ENCODE results near the gene EIF1AD. TPM values are rescaled to one million over a fixed set of nuclear protein-coding genes. Genes with fewer than 3 reads are reported as not detected.

EIF1AD gene
- total RNA-seq, 1 experiment from 2014 or later: 55.2 TPM

GRCh38 chr11:65965986-65966762 lies 35.8 kb downstream of the EIF1AD start:
- peaks cover 19% of the 10 kb centered on the region; the same call in 1 of the 2 replicates for H3K36me3 ChIP-seq (ENCODE audit: low read depth)
- TSS peak; percentile 9 for BruUV-seq (replicated peaks)
- POLR2A ChIA-PET (ENCODE audit: unreplicated experiment): no interaction called here

DNA sequence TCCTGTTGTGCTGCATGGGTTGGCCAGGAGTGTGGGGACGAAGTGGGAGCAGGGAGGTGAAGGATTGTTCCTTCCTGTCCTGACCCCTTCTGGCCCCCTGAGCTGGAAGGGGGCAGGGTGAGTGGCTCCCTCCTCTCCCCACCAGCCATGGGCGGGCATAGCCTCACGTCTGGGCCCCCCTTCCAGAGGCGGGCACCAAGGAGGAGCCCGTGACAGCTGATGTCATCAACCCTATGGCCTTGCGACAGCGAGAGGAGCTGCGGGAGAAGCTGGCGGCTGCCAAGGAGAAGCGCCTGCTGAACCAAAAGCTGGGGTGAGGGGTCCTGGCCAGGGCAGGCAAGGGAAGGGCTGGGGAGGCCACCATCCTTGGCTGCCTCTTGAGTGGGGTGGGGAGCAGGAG lies 37.1 kb downstream of the EIF1AD start:
- H3F3A ChIP-seq (ENCODE audit: insufficient read depth, low read depth): peaks cover 4% of the 10 kb centered on the region; the same call in 1 of the 2 replicates
- ChIA-PET CTCF (interaction anchor here (0.6 kb wide), 1 partner anchor 242 kb away, joined by 3 read pairs; no protein-coding TSS in a partner anchor), POLR2A (ENCODE audit: unreplicated experiment) (no interaction called here)
- H3K4me1 ChIP-seq (replicated peaks; ENCODE audit: insufficient read depth): peaks cover 13% of the 10 kb centered on the region
- BruUV-seq (replicated peaks): no TSS peak
- no peak overlapping the region for H3K4me2 ChIP-seq
- no peaks in the 10 kb centered on the region for H3K9me3 ChIP-seq (ENCODE audit: insufficient read depth, low read depth)
- intact Hi-C loops (cut with micrococcal nuclease; ENCODE audit: unreplicated experiment): no loop called here
- no peaks in the 10 kb centered on the region for H3K9me2 ChIP-seq (ENCODE audit: insufficient read depth)
- H3K27me3 ChIP-seq (ENCODE audit: insufficient read depth, low read depth): no peaks in the 10 kb centered on the region
- peaks cover 35% of the 10 kb centered on the region for H3K79me2 ChIP-seq (ENCODE audit: low read depth)
- peaks cover 17% of the 10 kb centered on the region for H4K20me1 ChIP-seq (ENCODE audit: insufficient read depth)
- no peak overlapping the region for H3K4me3 ChIP-seq
- peaks cover 19% of the 10 kb centered on the region; the same call in 1 of the 2 replicates for H3K36me3 ChIP-seq (ENCODE audit: low read depth)
- no peak overlapping the region for H3K27ac ChIP-seq
- DNase-seq: no peak
- TF ChIP-seq, protein P1, sequence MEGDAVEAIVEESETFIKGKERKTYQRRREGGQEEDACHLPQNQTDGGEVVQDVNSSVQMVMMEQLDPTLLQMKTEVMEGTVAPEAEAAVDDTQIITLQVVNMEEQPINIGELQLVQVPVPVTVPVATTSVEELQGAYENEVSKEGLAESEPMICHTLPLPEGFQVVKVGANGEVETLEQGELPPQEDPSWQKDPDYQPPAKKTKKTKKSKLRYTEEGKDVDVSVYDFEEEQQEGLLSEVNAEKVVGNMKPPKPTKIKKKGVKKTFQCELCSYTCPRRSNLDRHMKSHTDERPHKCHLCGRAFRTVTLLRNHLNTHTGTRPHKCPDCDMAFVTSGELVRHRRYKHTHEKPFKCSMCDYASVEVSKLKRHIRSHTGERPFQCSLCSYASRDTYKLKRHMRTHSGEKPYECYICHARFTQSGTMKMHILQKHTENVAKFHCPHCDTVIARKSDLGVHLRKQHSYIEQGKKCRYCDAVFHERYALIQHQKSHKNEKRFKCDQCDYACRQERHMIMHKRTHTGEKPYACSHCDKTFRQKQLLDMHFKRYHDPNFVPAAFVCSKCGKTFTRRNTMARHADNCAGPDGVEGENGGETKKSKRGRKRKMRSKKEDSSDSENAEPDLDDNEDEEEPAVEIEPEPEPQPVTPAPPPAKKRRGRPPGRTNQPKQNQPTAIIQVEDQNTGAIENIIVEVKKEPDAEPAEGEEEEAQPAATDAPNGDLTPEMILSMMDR (conservative IDR thresholded peaks at IDR 0.05): no peak
- TF ChIP-seq EZH2 (IDR thresholded peaks at IDR 0.05; ENCODE audit: low read depth): no peak
- H2AFZ ChIP-seq: no peak overlapping the region

More at GRCh38 chr11:65965986-65966762, 35.8 kb downstream of the EIF1AD start:
- no peak overlapping the region for H3K27ac ChIP-seq
- TF ChIP-seq EZH2 (IDR thresholded peaks at IDR 0.05; ENCODE audit: low read depth): no peak
- TF ChIP-seq, protein P1 (conservative IDR thresholded peaks at IDR 0.05): no peak
- CTCF ChIA-PET: no interaction called here
- H3K4me1 ChIP-seq (replicated peaks; ENCODE audit: insufficient read depth): peaks cover 13% of the 10 kb centered on the region
- no peaks in the 10 kb centered on the region for H3K9me3 ChIP-seq (ENCODE audit: insufficient read depth, low read depth)
- H3K9me2 ChIP-seq (ENCODE audit: insufficient read depth): no peaks in the 10 kb centered on the region
- H3K27me3 ChIP-seq (ENCODE audit: insufficient read depth, low read depth): no peaks in the 10 kb centered on the region
- H3K4me2 ChIP-seq: no peak overlapping the region
- H3F3A ChIP-seq (ENCODE audit: insufficient read depth, low read depth): peaks cover 4% of the 10 kb centered on the region; the same call in 1 of the 2 replicates
- no peak overlapping the region for H3K4me3 ChIP-seq
- intact Hi-C loops (cut with micrococcal nuclease; ENCODE audit: unreplicated experiment): no loop called here
- no peak for DNase-seq
- H4K20me1 ChIP-seq (ENCODE audit: insufficient read depth): peaks cover 17% of the 10 kb centered on the region
- H3K79me2 ChIP-seq (ENCODE audit: low read depth): peaks cover 35% of the 10 kb centered on the region
- no peak overlapping the region for H2AFZ ChIP-seq

DNA sequence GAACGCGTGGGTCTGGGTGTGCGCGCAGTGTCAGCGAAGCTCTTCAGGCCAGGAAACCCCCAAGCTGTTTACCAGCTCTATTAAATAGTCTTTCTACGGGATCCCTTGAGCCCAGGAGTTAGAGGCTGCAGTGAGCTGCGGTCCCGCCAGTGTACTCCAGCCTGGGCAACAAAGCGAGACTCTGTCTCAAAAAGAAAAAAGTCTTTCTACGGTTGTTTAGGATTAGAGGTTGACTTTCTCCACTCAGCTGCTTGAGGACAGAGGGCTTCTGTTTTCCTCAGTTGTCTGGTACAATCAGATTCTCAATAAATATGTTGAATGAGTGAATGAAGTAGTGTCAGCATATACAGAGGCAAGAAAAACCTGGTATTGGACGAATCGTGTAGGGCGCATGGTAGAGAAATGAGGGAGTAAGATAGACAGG lies 39.8 kb downstream of the EIF1AD start:
- Histone ChIP-seq H3K27ac (no peak overlapping the region), H3K36me3 (ENCODE audit: low read depth) (peaks cover 14% of the 10 kb centered on the region; the same call in 1 of the 2 replicates), H3K9me2 (ENCODE audit: insufficient read depth) (no peaks in the 10 kb centered on the region), H2AFZ (no peak overlapping the region), H3K9me3 (ENCODE audit: insufficient read depth, low read depth) (no peaks in the 10 kb centered on the region), H3K4me2 (peak overlapping the region; percentile 95), H3K27me3 (ENCODE audit: insufficient read depth, low read depth) (no peaks in the 10 kb centered on the region), H3K4me1 (replicated peaks; ENCODE audit: insufficient read depth) (peaks cover 13% of the 10 kb centered on the region), H3F3A (ENCODE audit: insufficient read depth, low read depth) (no peaks in the 10 kb centered on the region; the same call in 1 of the 2 replicates), H3K79me2 (ENCODE audit: low read depth) (peaks cover 35% of the 10 kb centered on the region), H3K4me3 (peak overlapping the region; percentile 71), H4K20me1 (ENCODE audit: insufficient read depth) (peaks cover 17% of the 10 kb centered on the region)
- POLR2A ChIA-PET (ENCODE audit: unreplicated experiment): interaction anchor here (0.7 to 0.9 kb wide), 2 partner anchors 72 to 144 kb away, joined by 3 to 10 read pairs; no protein-coding TSS in a partner anchor
- CTCF ChIA-PET: interaction anchor here (0.5 to 1.6 kb wide), 3 partner anchors 39 to 75 kb away, joined by 7 to 11 read pairs (median 9); partner anchors contain the start of gene FIBP
- TF ChIP-seq, protein P1 (conservative IDR thresholded peaks at IDR 0.05): no peak
- BruUV-seq (replicated peaks): TSS peak; percentile 56
- intact Hi-C loops (cut with micrococcal nuclease; ENCODE audit: unreplicated experiment): no loop called here
- no peak for DNase-seq

Data from PC-9 (cell line).